ENCODE results near the gene MAD1L1.
"Not testable (repeated sequence)": the region's sequence is repeated elsewhere in the genome, so short reads cannot be mapped to it uniquely, and the experiment has no call there.

Gene MAD1L1

GRCh38 chr7:1844336-1844950 is 388.3 kb downstream of the MAD1L1 start:
- DNase-seq, result peak in 2 of 5 experiments; percentile 3 to 8

- no peak for DNase-seq
These were observed 388.8 kb downstream of the MAD1L1 start for GRCh38 chr7:1843921-1844335.

- DNase-seq, result peak in 1 of 5 experiments; percentile 1
These were observed 389.4 kb downstream of the MAD1L1 start for GRCh38 chr7:1843271-1843861.

GRCh38 chr7:1842321-1843221 is 390.2 kb downstream of the MAD1L1 start:
- peak in 2 of 5 experiments; percentile 1 to 7 for DNase-seq

- not testable (repeated sequence) for DNase-seq
These were observed 391.3 kb downstream of the MAD1L1 start for GRCh38 chr7:1841286-1842021.

- peak in 1 of 5 experiments; percentile 1 for DNase-seq
These were observed 392.0 kb downstream of the MAD1L1 start for GRCh38 chr7:1840744-1841143.

- peak in 2 of 5 experiments; percentile 1 to 7 for DNase-seq
These were observed 393.0 kb downstream of the MAD1L1 start for GRCh38 chr7:1839701-1840100.

GRCh38 chr7:1838911-1839531 is 393.7 kb downstream of the MAD1L1 start:
- not testable (repeated sequence) for DNase-seq

- DNase-seq, result peak in 1 of 5 experiments; percentile 1
These were observed 394.2 kb downstream of the MAD1L1 start for GRCh38 chr7:1838544-1838872.

GRCh38 chr7:1837696-1838543 is 394.8 kb downstream of the MAD1L1 start:
- DNase-seq, result not testable (repeated sequence)

GRCh38 chr7:1831933-1832535 is 400.7 kb downstream of the MAD1L1 start:
- not testable (repeated sequence) for DNase-seq

GRCh38 chr7:1831471-1831870 is 401.3 kb downstream of the MAD1L1 start:
- not testable (repeated sequence) for DNase-seq

GRCh38 chr7:1829668-1830067 is 403.1 kb downstream of the MAD1L1 start:
- not testable (repeated sequence) for DNase-seq

- no peak for DNase-seq
These were observed 403.6 kb downstream of the MAD1L1 start for GRCh38 chr7:1829111-1829510.

- not testable (repeated sequence) for DNase-seq
These were observed 404.6 kb downstream of the MAD1L1 start for GRCh38 chr7:1828170-1828569.

- not testable (repeated sequence) for DNase-seq
These were observed 405.2 kb downstream of the MAD1L1 start for GRCh38 chr7:1827521-1827981.

- DNase-seq, result not testable (repeated sequence)
These were observed 405.8 kb downstream of the MAD1L1 start for GRCh38 chr7:1826931-1827330.

GRCh38 chr7:1825897-1826741 is 406.6 kb downstream of the MAD1L1 start:
- no peak for DNase-seq

- not testable (repeated sequence) for DNase-seq
These were observed 407.2 kb downstream of the MAD1L1 start for GRCh38 chr7:1825647-1825896.

All from T-helper 2 cell (primary cell).